CD4-positive, alpha-beta memory T cell (primary cell): ENCODE data around the gene LBR. TPM values are rescaled to one million over a fixed set of nuclear protein-coding genes. Genes with fewer than 3 reads are reported as not detected.

Source experiments
- CTCF ChIA-PET: fragments of 350-600 bp; sonication (Branson Sonifier 250); formaldehyde crosslinking; loops from one replicate; lab custom pipeline; 2021; ENCODE audit warnings: inconsistent platforms; ENCODE audit not compliant: partially characterized antibody; lab: Charles Lee
- POLR2A ChIA-PET: fragments of 350-600 bp; sonication (Branson Sonifier 250); formaldehyde crosslinking; loops from one replicate; lab custom pipeline; 2021; ENCODE audit not compliant: partially characterized antibody; lab: Charles Lee
- DNase-seq, 5 donors: peaks; one replicate each; pipeline versions ENCODE4 v3.0.0 to v3.0.0-alpha.2; 2020 to 2022; ENCODE audit warnings: mixed read lengths in 1 of 5
- H3K27ac ChIP-seq: one replicate; pipeline ENCODE4 v1.7.0; 2013; ENCODE audit warnings: low read depth, low read length
- H3K27me3 ChIP-seq: 2 replicates; pipeline ENCODE4 v1.7.0; 2013; ENCODE audit warnings: mild to moderate bottlenecking, low read length, moderate library complexity; ENCODE audit not compliant: insufficient read depth
- H3K36me3 ChIP-seq: 2 replicates; pipeline ENCODE4 v1.7.0; 2013; ENCODE audit warnings: mild to moderate bottlenecking, low read length, moderate library complexity; ENCODE audit not compliant: insufficient read depth
- H3K4me1 ChIP-seq: 2 replicates; pipeline ENCODE4 v1.7.0; 2013; ENCODE audit warnings: mild to moderate bottlenecking, low read length, moderate library complexity; ENCODE audit not compliant: insufficient read depth
- H3K4me3 ChIP-seq, 2 donors: one replicate each; pipeline ENCODE4 v1.7.0; 2013; ENCODE audit warnings: low read length in 2 of 2, mild to moderate bottlenecking in 1 of 2
- H3K9me3 ChIP-seq, 2 donors: one replicate each; pipeline ENCODE4 v1.7.0; 2013; ENCODE audit warnings: low read length in 2 of 2, control low read depth in 1 of 2; ENCODE audit not compliant: control insufficient read depth in 1 of 2
- H3K27ac Mint-ChIP-seq, 7 donors: one replicate each; pipeline ENCODE4 v1.8.0; 2020 to 2021; ENCODE audit warnings: mixed read lengths in 7 of 7, mild to moderate bottlenecking in 6 of 7, inconsistent platforms in 3 of 7, moderate library complexity in 3 of 7
- H3K27me3 Mint-ChIP-seq, 2 donors: one replicate each; pipeline ENCODE4 v1.8.0; 2020 to 2021; ENCODE audit warnings: mixed read lengths in 2 of 2
- H3K36me3 Mint-ChIP-seq, 2 donors: one replicate each; pipeline ENCODE4 v1.8.0; 2020 to 2021; ENCODE audit warnings: mixed read lengths in 2 of 2, inconsistent platforms in 1 of 2, mild to moderate bottlenecking in 1 of 2
- H3K4me1 Mint-ChIP-seq, 4 donors: one replicate each; pipeline ENCODE4 v1.8.0; 2020 to 2021; ENCODE audit warnings: mixed read lengths in 4 of 4, mild to moderate bottlenecking in 1 of 4
- H3K4me3 Mint-ChIP-seq, 8 donors: one replicate each; pipeline ENCODE4 v1.8.0; 2020 to 2021; ENCODE audit warnings: mixed read lengths in 8 of 8, mild to moderate bottlenecking in 7 of 8, moderate library complexity in 6 of 8, inconsistent platforms in 3 of 8
- H3K9me3 Mint-ChIP-seq, 8 donors: one replicate each; pipeline ENCODE4 v1.8.0; 2020 to 2021; ENCODE audit warnings: mixed read lengths in 8 of 8, mild to moderate bottlenecking in 5 of 8, inconsistent platforms in 3 of 8, moderate library complexity in 1 of 8
- intact Hi-C: fragments of 100-400 bp; cut with micrococcal nuclease; formaldehyde crosslinking; loops from one replicate; pipeline ENCODE4 v1.15.1; 2023
- polyA plus RNA-seq, 2 donors: library from polyadenylated mRNA; unstranded; fragments of 300-500 nt; fragmentation: Illumina TruSeq; gene quantifications; one replicate each; pipeline ENCODE4 v1.2.3, GENCODE V29; 2021
- total RNA-seq, 2 experiments: library from RNA; stranded (reverse); gene quantifications; one replicate each; pipeline ENCODE4 v1.2.3, GENCODE V29; 2021

Gene LBR
- total and polyA plus RNA-seq, 4 experiments from 2014 or later, result 106 to 150 (median 129) TPM

DNA sequence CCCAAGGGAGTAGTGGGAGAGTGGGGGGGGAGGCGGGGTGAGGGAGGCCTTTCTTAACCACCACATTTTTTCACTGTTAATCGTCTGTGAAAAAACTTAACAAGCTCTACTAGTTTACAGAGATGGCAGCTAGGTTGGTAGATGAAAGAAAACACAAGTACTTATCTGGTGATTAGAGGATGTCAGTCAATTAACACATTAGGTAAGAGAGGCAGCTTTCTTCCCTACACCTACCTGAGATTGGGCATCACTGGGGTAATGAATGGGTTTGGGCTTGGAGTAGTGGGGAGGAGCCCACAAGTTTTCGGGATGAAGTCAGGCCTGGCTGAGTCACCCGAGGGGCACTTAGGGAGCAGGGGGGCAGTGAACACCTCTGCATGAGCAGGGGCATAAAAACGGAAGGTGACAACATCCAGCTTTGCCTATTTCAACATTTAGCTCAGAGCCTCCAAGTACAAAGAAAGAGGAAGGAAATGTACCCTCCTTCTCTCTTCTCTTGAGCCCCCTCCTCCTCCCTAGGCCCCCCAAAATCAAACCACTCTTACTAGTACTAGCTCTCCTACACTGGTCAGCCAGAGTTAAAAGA, 2.5 kb downstream of the LBR start:
- POLR2A ChIA-PET, result interaction anchor here (0.9 to 9.1 kb wide), 8 partner anchors 9 to 637 kb away, joined by 4 to 319 read pairs (median 13); partner anchors contain the start of genes H3-3A, SRP9 and TMEM63A
- DNase-seq, result no peak
- H3K9me3 ChIP-seq, result no peaks in the 10 kb centered on the region
- intact Hi-C loops, result loop anchor here (5.0 kb wide), 1 partner anchor 352 kb away; the partner anchor contains the start of gene SRP9
- H3K27me3 ChIP-seq, result no peaks in the 10 kb centered on the region
- peaks cover 0 to 2% (median 0%) of the 10 kb centered on the region in 8 donors for H3K9me3 Mint-ChIP-seq
- peaks cover 56% of the 10 kb centered on the region for H3K4me1 ChIP-seq
- H3K36me3 ChIP-seq, result peaks cover 8% of the 10 kb centered on the region
- H3K27me3 Mint-ChIP-seq, result no peaks in the 10 kb centered on the region
- peaks cover 8 to 41% of the 10 kb centered on the region in 2 donors for H3K36me3 Mint-ChIP-seq
- H3K27ac Mint-ChIP-seq, result peak overlapping the region in 6 of 7 donors; percentile 55 to 91 (median 67)
- CTCF ChIA-PET, result interaction anchor here (0.6 to 8.0 kb wide), 6 partner anchors 10 to 346 kb away, joined by 3 to 87 read pairs (median 4); no protein-coding TSS in a partner anchor
- peak overlapping the region; percentile 67 to 96 (median 95) for H3K4me3 Mint-ChIP-seq
- H3K4me3 ChIP-seq, result peak overlapping the region in 1 of 2 donors; percentile 1
- H3K27ac ChIP-seq, result no peak overlapping the region
- H3K4me1 Mint-ChIP-seq, result peaks cover 51 to 65% (median 59%) of the 10 kb centered on the region in 4 donors

DNA sequence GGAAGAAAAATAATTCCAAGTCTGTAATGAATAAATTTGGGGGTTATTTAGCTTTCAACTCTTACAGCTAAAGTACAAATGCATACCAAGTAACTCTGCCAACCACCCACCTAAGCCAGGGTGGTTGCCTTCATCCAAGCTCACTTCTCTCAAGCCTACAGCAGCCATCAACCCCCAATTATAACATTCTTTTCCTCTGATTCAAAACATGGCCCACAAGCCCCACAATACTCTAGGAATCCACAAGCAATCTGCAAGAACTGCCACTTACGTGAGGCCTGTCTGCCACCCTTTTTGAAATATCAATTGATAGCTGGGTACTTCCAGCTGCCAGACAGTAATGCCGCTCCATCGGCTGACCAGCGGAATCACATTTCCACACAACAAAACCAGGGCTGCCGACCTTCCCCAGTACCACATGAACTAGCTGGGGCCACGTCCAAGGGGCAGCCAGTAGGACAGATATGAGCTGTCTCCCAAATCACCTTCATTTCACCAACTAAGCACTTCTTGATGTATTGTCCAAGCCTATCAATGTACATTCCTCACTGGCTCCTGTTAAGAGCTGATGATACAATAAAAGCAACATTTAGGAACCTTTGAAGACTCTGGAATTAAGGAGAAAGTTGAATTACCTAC, 3.2 kb downstream of the LBR start:
- peak overlapping the region in 1 of 2 donors; percentile 1 for H3K4me3 ChIP-seq
- peak overlapping the region in 6 of 7 donors; percentile 27 to 86 (median 64) for H3K27ac Mint-ChIP-seq
- peaks cover 11 to 45% of the 10 kb centered on the region in 2 donors for H3K36me3 Mint-ChIP-seq
- POLR2A ChIA-PET, result interaction anchor here (0.9 to 9.1 kb wide), 5 partner anchors 8 to 638 kb away, joined by 4 to 319 read pairs (median 32); partner anchors contain the start of genes H3-3A and TMEM63A
- peaks cover 0 to 2% (median 0%) of the 10 kb centered on the region in 8 donors for H3K9me3 Mint-ChIP-seq
- no peaks in the 10 kb centered on the region for H3K9me3 ChIP-seq
- intact Hi-C loops, result loop anchor here (5.0 kb wide), 1 partner anchor 353 kb away; the partner anchor contains the start of gene SRP9
- H3K27me3 Mint-ChIP-seq, result no peaks in the 10 kb centered on the region
- H3K27ac ChIP-seq, result no peak overlapping the region
- peaks cover 9% of the 10 kb centered on the region for H3K36me3 ChIP-seq
- H3K27me3 ChIP-seq, result no peaks in the 10 kb centered on the region
- H3K4me1 ChIP-seq, result peaks cover 56% of the 10 kb centered on the region
- CTCF ChIA-PET, result interaction anchor here (0.7 to 8.0 kb wide), 5 partner anchors 10 to 50 kb away, joined by 3 to 87 read pairs (median 3); no protein-coding TSS in a partner anchor
- no peak for DNase-seq
- H3K4me1 Mint-ChIP-seq, result peaks cover 51 to 67% (median 60%) of the 10 kb centered on the region in 4 donors
- peak overlapping the region in 6 of 8 donors; percentile 8 to 96 (median 92) for H3K4me3 Mint-ChIP-seq

DNA sequence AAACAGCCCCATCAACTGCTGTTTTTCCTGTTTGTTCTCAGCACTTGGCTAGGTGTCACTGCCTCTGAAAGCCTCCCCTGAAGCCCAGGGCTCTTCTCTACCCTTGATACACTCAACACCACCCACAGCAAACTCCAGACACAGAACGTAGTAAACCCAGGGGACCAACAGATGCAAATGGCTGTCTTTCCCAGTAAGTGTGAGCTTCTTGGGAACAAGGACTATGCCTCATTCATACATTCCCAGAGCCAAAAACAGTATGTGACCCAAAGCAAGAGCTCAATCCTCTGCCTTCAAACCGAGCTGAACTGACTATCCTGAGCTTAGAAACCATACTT, 4.4 kb downstream of the LBR start:
- no peaks in the 10 kb centered on the region for H3K27me3 Mint-ChIP-seq
- intact Hi-C loops, result no loop called here
- CTCF ChIA-PET, result interaction anchor here (0.9 to 8.0 kb wide), 2 partner anchors 18 to 51 kb away, joined by 3 to 87 read pairs; no protein-coding TSS in a partner anchor
- no peaks in the 10 kb centered on the region for H3K27me3 ChIP-seq
- H3K4me1 Mint-ChIP-seq, result peaks cover 44 to 63% (median 55%) of the 10 kb centered on the region in 4 donors
- peaks cover 47% of the 10 kb centered on the region for H3K4me1 ChIP-seq
- peaks cover 0 to 2% (median 0%) of the 10 kb centered on the region in 8 donors for H3K9me3 Mint-ChIP-seq
- peak overlapping the region in 6 of 7 donors; percentile 29 to 68 (median 50) for H3K27ac Mint-ChIP-seq
- no peak overlapping the region for H3K4me3 ChIP-seq
- H3K36me3 Mint-ChIP-seq, result peaks cover 20 to 53% of the 10 kb centered on the region in 2 donors
- no peaks in the 10 kb centered on the region for H3K9me3 ChIP-seq
- peak overlapping the region in 5 of 8 donors; percentile 1 to 56 (median 55) for H3K4me3 Mint-ChIP-seq
- DNase-seq, result no peak
- POLR2A ChIA-PET, result interaction anchor here (7.9 to 9.1 kb wide), 2 partner anchors 20 to 45 kb away, joined by 166 to 319 read pairs; no protein-coding TSS in a partner anchor
- H3K27ac ChIP-seq, result no peak overlapping the region
- peaks cover 20% of the 10 kb centered on the region for H3K36me3 ChIP-seq

DNA sequence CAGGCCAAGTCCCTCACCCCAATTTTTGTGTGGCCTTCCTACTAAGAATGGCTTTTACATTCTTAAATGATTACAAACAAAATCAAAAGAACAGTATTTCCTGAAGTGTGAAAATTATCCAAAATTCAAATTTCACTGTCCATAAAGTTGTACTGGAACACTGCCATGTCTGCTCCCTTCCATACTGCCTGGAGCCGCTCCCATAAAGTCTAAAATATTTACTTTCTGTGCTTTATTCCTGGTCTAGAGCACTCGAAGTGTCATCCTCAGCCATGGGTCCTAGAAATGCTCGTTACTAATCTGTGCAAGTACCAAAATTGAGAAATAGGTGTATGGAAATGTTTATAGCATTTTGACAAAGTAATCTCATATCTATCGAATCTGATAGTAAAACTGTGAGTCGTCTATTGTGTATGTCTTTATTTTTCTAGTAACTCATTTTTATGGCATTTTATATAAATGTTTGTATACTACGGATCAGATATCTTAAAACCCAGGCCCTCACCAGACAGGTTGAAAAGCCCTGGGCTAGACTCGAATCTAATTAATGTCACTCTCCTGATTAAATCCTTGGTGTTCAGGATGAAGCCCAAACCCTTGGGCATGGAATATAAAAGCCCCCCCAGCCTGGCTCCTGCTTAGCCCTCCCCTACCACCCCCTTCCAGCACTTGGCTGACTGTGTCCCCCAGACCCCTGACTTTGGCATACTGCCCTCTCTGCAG, 4.9 kb downstream of the LBR start:
- Mint-ChIP-seq H3K27me3 (no peaks in the 10 kb centered on the region), H3K9me3 (peaks cover 0 to 2% (median 0%) of the 10 kb centered on the region in 8 donors), H3K36me3 (peaks cover 25 to 55% of the 10 kb centered on the region in 2 donors), H3K27ac (peak overlapping the region in 5 of 7 donors; percentile 58 to 69 (median 63)), H3K4me1 (peaks cover 46 to 65% (median 55%) of the 10 kb centered on the region in 4 donors), H3K4me3 (peak overlapping the region in 4 of 8 donors; percentile 1 to 56 (median 32))
- H3K27me3 ChIP-seq, result no peaks in the 10 kb centered on the region
- no peak overlapping the region for H3K27ac ChIP-seq
- H3K9me3 ChIP-seq, result no peaks in the 10 kb centered on the region
- peaks cover 47% of the 10 kb centered on the region for H3K4me1 ChIP-seq
- CTCF ChIA-PET, result interaction anchor here (0.9 to 8.0 kb wide), 3 partner anchors 14 to 52 kb away, joined by 3 to 87 read pairs (median 5); no protein-coding TSS in a partner anchor
- intact Hi-C loops, result no loop called here
- H3K36me3 ChIP-seq, result peaks cover 24% of the 10 kb centered on the region
- POLR2A ChIA-PET, result interaction anchor here (7.9 kb wide), 1 partner anchor 45 kb away, joined by 166 read pairs; no protein-coding TSS in a partner anchor
- H3K4me3 ChIP-seq, result no peak overlapping the region
- DNase-seq, result no peak

DNA sequence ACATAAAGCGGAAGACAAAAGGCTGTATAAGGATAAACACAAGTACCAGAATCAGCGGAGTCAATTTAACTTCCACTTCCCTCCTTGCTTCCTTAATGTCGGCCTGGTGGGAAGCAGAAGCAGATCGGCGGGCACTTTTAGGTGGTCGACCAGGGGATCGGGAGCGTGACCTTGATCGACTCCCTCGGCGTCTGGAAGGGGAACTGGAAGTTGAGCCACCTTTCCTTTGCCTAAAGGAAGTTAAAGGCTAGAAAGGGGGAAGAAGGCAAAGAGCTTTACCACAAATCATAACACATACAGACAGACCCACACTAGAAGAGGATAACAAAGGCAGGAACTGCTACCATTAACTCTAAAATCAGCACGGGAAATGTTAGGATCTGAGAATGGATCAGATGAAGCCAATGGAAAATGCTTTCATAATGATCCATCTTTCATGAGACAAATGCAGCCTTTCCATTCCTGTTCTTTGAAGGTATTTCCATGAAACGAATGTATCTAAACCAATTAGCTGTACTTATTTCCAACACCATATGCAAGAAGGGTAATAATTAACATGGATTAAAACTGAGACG, 5.7 kb downstream of the LBR start:
- H3K9me3 Mint-ChIP-seq, result peaks cover 0 to 2% (median 0%) of the 10 kb centered on the region in 8 donors
- peak overlapping the region in 2 of 8 donors; percentile 58 to 59 for H3K4me3 Mint-ChIP-seq
- Histone ChIP-seq H3K36me3 (peaks cover 32% of the 10 kb centered on the region), H3K4me3 (no peak overlapping the region), H3K9me3 (no peaks in the 10 kb centered on the region), H3K27me3 (no peaks in the 10 kb centered on the region), H3K27ac (no peak overlapping the region), H3K4me1 (peaks cover 47% of the 10 kb centered on the region)
- CTCF ChIA-PET, result interaction anchor here (1.2 to 1.6 kb wide), 2 partner anchors 14 to 23 kb away, joined by 5 read pairs; no protein-coding TSS in a partner anchor
- peaks cover 47 to 68% (median 56%) of the 10 kb centered on the region in 4 donors for H3K4me1 Mint-ChIP-seq
- no peaks in the 10 kb centered on the region for H3K27me3 Mint-ChIP-seq
- H3K36me3 Mint-ChIP-seq, result peaks cover 29 to 58% of the 10 kb centered on the region in 2 donors
- DNase-seq, result no peak
- POLR2A ChIA-PET, result interaction anchor here (1.2 kb wide), 1 partner anchor 46 kb away, joined by 3 read pairs; no protein-coding TSS in a partner anchor
- peak overlapping the region in 3 of 7 donors; percentile 29 to 73 (median 48) for H3K27ac Mint-ChIP-seq
- intact Hi-C loops, result no loop called here

DNA sequence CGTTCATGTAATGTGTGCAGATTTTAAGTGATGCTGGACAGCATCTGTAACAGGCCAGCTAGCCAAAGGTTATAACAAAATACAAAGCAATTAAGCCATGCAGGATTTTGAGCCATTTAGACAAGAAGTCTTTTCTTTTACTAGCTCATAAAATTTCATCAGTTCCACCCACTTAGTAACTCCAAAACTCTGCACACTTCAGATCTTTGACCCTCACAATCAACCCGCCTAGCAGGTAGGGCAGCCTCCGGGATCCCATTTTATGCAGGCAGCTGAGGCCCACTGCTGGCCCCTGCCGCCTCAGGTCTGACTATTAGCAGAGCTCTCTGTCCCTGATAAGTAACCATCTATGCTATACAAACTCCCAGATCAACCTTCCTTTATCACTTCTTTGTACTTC, 9.2 kb downstream of the LBR start:
- peaks cover 51 to 83% of the 10 kb centered on the region in 2 donors for H3K36me3 Mint-ChIP-seq
- H3K4me3 Mint-ChIP-seq, result no peak overlapping the region
- peaks cover 24 to 33% (median 31%) of the 10 kb centered on the region in 4 donors for H3K4me1 Mint-ChIP-seq
- DNase-seq, result no peak
- Histone ChIP-seq H3K4me1 (peaks cover 18% of the 10 kb centered on the region), H3K9me3 (no peaks in the 10 kb centered on the region), H3K4me3 (no peak overlapping the region), H3K27me3 (no peaks in the 10 kb centered on the region), H3K27ac (no peak overlapping the region), H3K36me3 (peaks cover 46% of the 10 kb centered on the region)
- H3K9me3 Mint-ChIP-seq, result no peaks in the 10 kb centered on the region
- intact Hi-C loops, result no loop called here
- no peak overlapping the region for H3K27ac Mint-ChIP-seq
- POLR2A ChIA-PET, result interaction anchor here (0.6 to 5.7 kb wide), 3 partner anchors 8 to 776 kb away, joined by 3 to 32 read pairs (median 6); partner anchors contain the start of gene LBR
- CTCF ChIA-PET, result interaction anchor here (1.1 to 1.3 kb wide), 2 partner anchors 11 to 23 kb away, joined by 3 to 5 read pairs; no protein-coding TSS in a partner anchor
- no peaks in the 10 kb centered on the region for H3K27me3 Mint-ChIP-seq
